GM12878 (cell line): Measurements from ENCODE around the gene PVALEF. TPM values are rescaled to one million over a fixed set of nuclear protein-coding genes. Genes with fewer than 3 reads are reported as not detected.

ENCODE experiments used
- ATAC-seq: fragments of 200-7000 bp; cut with Tn5 transposase; 3 replicates; pipeline ENCODE4 v1.9.1; 2020; ENCODE audit warnings: mild to moderate bottlenecking, moderate library complexity
- BruUV-seq: library from RNA; stranded (reverse); fragments of 400-500 nt; replicated peaks from 2 replicates; lab custom pipeline; 2021; lab: Mats Ljungman, UMichigan
- CTCF ChIA-PET: fragments of 300-600 bp; sonication (Branson Sonifier 250); formaldehyde crosslinking; extraction: SDS; loops from one replicate; lab custom pipeline; 2021; ENCODE audit warnings: inconsistent platforms; lab: Yijun Ruan, JAX
- POLR2A ChIA-PET: fragments of 350-600 bp; formaldehyde crosslinking; extraction: SDS; loops from one replicate; lab custom pipeline; 2021; ENCODE audit warnings: inconsistent platforms; lab: Charles Lee
- RAD21 ChIA-PET: fragments of 300-600 bp; sonication (Branson Sonifier 250); formaldehyde crosslinking; loops from one replicate; lab custom pipeline; 2023; ENCODE audit warnings: antibody characterized with exemption; ENCODE audit not compliant: unreplicated experiment; lab: Charles Lee
- SMC1A ChIA-PET: fragments of 300-600 bp; sonication (Branson Sonifier 250); formaldehyde crosslinking; loops from one replicate; lab custom pipeline; 2023; ENCODE audit not compliant: unreplicated experiment, uncharacterized antibody; lab: Charles Lee
- DNase-seq: peaks from one replicate; pipeline ENCODE4 v3.0.0-alpha.2; 2011; ENCODE audit warnings: low read depth, low spot score
- FAIRE-seq: peaks from 3 replicates; lab custom pipeline; 2011; peaks lifted over from hg19 to GRCh38; lab: Jason Lieb, UNC
- H2AFZ ChIP-seq: 2 replicates; pipeline ENCODE4 v1.6.0; 2011; ENCODE audit warnings: low read depth, low read length, control low read depth; ENCODE audit not compliant: control insufficient read depth
- H3K27ac ChIP-seq: 2 replicates; pipeline ENCODE4 v1.5.1; 2011; ENCODE audit warnings: control low read depth; ENCODE audit not compliant: control insufficient read depth, insufficient read depth
- H3K27me3 ChIP-seq, 2 experiments: replicated peaks in 1 of 2; 2 replicates each; pipeline versions ENCODE4 v1.6.0 to v1.6.1; 2011; ENCODE audit warnings: low read length in 1 of 2; ENCODE audit not compliant: control insufficient read depth in 2 of 2, insufficient read depth in 2 of 2
- H3K36me3 ChIP-seq, 2 experiments: 2 replicates each; pipeline ENCODE4 v1.5.1; 2011; ENCODE audit warnings: low read length in 1 of 2; ENCODE audit not compliant: control insufficient read depth in 2 of 2, insufficient read depth in 2 of 2
- H3K4me1 ChIP-seq: 2 replicates; pipeline ENCODE4 v1.6.1; 2011; ENCODE audit warnings: mild to moderate bottlenecking, low read length, moderate library complexity, mixed read lengths; ENCODE audit not compliant: control insufficient read depth, insufficient read depth
- H3K4me2 ChIP-seq: 2 replicates; pipeline ENCODE4 v1.6.0; 2011; ENCODE audit warnings: control low read depth; ENCODE audit not compliant: control insufficient read depth, insufficient read depth
- H3K4me3 ChIP-seq: fragments of 200-600 bp; sonication (generic); 2 replicates; pipeline ENCODE4 v1.5.1; 2016
- H3K79me2 ChIP-seq: 2 replicates; pipeline ENCODE4 v1.6.0; 2011; ENCODE audit warnings: low read length; ENCODE audit not compliant: control insufficient read depth, insufficient read depth
- H3K9ac ChIP-seq: 2 replicates; pipeline ENCODE4 v1.8.0; 2011; ENCODE audit warnings: low read length, control low read depth, mixed read lengths; ENCODE audit not compliant: control insufficient read depth, insufficient read depth
- H3K9me3 ChIP-seq: replicated peaks from 3 replicates; pipeline ENCODE4 v1.5.1; 2011; ENCODE audit warnings: mild to moderate bottlenecking, low read length; ENCODE audit not compliant: control insufficient read depth, insufficient read depth
- H4K20me1 ChIP-seq: 2 replicates; pipeline ENCODE4 v1.6.0; 2011; ENCODE audit not compliant: control insufficient read depth, insufficient read depth
- CEBPB ChIP-seq, 2 experiments: fragments of 150-350 bp in 1 of 2; IDR thresholded peaks; 2 replicates each; pipeline ENCODE4 v1.6.1; 2012 to 2014; ENCODE audit warnings: low read depth in 2 of 2, low read length in 2 of 2, borderline replicate concordance in 1 of 2, inconsistent platforms in 1 of 2
- CUX1 ChIP-seq: IDR thresholded peaks from 2 replicates; pipeline ENCODE4 v1.6.1; 2012; ENCODE audit warnings: improper control_type of control experiment, low read depth, low read length; ENCODE audit not compliant: insufficient replicate concordance
- MLLT1 ChIP-seq: fragments of 450-650 bp; IDR thresholded peaks from 2 replicates; pipeline ENCODE4 v1.6.1; 2016; ENCODE audit warnings: mild to moderate bottlenecking
- NRF1 ChIP-seq: conservative IDR thresholded peaks from 2 replicates; pipeline ENCODE4 v1.6.1; 2011; ENCODE audit warnings: mild to moderate bottlenecking, low read depth, low read length, improper control_type of control experiment
- ZBTB11 ChIP-seq: fragments of 450-650 bp; formaldehyde crosslinking; IDR thresholded peaks from 2 replicates; pipeline ENCODE4 v1.5.0; 2022; ENCODE audit warnings: mild to moderate bottlenecking, missing genetic modification characterization
- WGBS: methylation state at CpG from one replicate; pipeline ENCODE4 v1.1.6; 2016; ENCODE audit warnings: low lambda C conversion rate; ENCODE audit not compliant: insufficient replicate concordance, insufficient coverage; ENCODE audit errors: missing lambda C conversion rate; 5-methylcytosine and 5-hydroxymethylcytosine counted together
- in situ Hi-C: fragments of 300-500 bp; cut with MboI; formaldehyde crosslinking; loops from 9 replicates; pipeline ENCODE4 v1.14.3; 2018; ENCODE audit warnings: mixed read lengths
- intact Hi-C: fragments of 100-400 bp; cut with micrococcal nuclease; formaldehyde crosslinking; loops from one replicate; pipeline ENCODE4 v1.14.2; 2022; ENCODE audit not compliant: unreplicated experiment
- polyA plus RNA-seq, 11 experiments: library from polyadenylated mRNA; depleted of rRNA in 4 of 11; unstranded in 6 of 11; stranded (reverse) in 5 of 11; fragments of >200 nt; fragmentation: Nextera tagmentation in 4 of 11; fragmentation: Illumina TruSeq in 1 of 11; extraction: Ambion mirVana in 4 of 11; extraction: Trizol in 1 of 11; gene quantifications; 1 replicate in 1 of 11; 2 replicates in 10 of 11; pipeline versions ENCODE4 v1.2.1 to v1.2.3, GENCODE V29; 2011 to 2016; ENCODE audit warnings: inconsistent platforms in 2 of 11, missing spikeins in 2 of 11, low read depth in 1 of 11
- total RNA-seq, 4 experiments: library from RNA; depleted of rRNA in 3 of 4; stranded (reverse); fragments of >200 nt in 3 of 4; fragmentation: Illumina TruSeq in 1 of 4; extraction: Trizol in 1 of 4; gene quantifications; 2 replicates each; pipeline versions ENCODE4 v1.2.1 to v1.2.3, GENCODE V29; 2013 to 2021
- TF ChIP-seq, protein P1 (sequence below): fragments of 450-650 bp; IDR thresholded peaks from 2 replicates; pipeline ENCODE4 v1.6.1; 2017; ENCODE audit warnings: low read depth, mild to moderate bottlenecking, moderate library complexity
- TF ChIP-seq, protein P2 (sequence below): IDR thresholded peaks from 2 replicates; pipeline ENCODE4 v1.6.1; 2012; ENCODE audit warnings: low read depth, low read length, improper control_type of control experiment

The PVALEF gene
- total and polyA plus RNA-seq, 10 of the 15 experiments (the other 5 are each of a cell fraction or from before 2014, with no cell fraction given): not detected

- TF ChIP-seq ZBTB11 (CRISPR knock-in tag): no peak
- 0 out of 2 replicates have a peak, but pooled peaks have one; percentile 7 for TF ChIP-seq NRF1
- TF ChIP-seq, protein P1, sequence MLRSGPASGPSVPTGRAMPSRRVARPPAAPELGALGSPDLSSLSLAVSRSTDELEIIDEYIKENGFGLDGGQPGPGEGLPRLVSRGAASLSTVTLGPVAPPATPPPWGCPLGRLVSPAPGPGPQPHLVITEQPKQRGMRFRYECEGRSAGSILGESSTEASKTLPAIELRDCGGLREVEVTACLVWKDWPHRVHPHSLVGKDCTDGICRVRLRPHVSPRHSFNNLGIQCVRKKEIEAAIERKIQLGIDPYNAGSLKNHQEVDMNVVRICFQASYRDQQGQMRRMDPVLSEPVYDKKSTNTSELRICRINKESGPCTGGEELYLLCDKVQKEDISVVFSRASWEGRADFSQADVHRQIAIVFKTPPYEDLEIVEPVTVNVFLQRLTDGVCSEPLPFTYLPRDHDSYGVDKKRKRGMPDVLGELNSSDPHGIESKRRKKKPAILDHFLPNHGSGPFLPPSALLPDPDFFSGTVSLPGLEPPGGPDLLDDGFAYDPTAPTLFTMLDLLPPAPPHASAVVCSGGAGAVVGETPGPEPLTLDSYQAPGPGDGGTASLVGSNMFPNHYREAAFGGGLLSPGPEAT: 0 out of 2 replicates have a peak, but pooled peaks have one; percentile 25
Observed at GRCh38 chr17:81222906-81223761, 57.8 kb downstream of the PVALEF start, which contains the start of gene CEP131 (continued).

DNA sequence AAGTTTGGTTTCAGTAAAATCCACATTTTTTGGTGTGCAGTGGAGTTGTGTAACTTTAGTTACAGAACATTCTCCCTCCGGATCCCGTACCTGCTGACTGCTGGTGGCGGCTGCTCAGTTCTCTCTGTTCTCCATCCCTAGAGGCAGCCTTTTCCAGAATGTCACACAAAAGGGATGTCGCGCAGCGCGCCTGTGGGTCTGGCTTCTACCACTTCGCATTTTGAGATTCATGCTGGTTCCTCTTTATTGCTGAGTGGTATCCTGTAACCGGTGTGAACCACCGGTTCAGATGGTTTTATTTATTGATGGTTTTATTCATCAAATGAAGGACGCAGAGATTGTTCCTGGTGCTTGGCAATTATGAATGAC is 58.4 kb downstream of the PVALEF start:
- 20% methylated on average over 11 of the region's 11 CpGs for WGBS
- in situ Hi-C loops (no loop called here), intact Hi-C loops (no loop called here)
- POLR2A ChIA-PET: no interaction called here
- Histone ChIP-seq H3K36me3 (no peaks in the 10 kb centered on the region; a peak in 1 of 4 replicates), H3K27ac (no peak overlapping the region), H2AFZ (peak overlapping the region; percentile 90), H4K20me1 (no peaks in the 10 kb centered on the region), H3K4me1 (peaks cover 20% of the 10 kb centered on the region), H3K9ac (peak overlapping the region; percentile 43), H3K9me3 (no peaks in the 10 kb centered on the region), H3K4me3 (no peak overlapping the region), H3K79me2 (peaks cover 3% of the 10 kb centered on the region), H3K4me2 (peak overlapping the region; percentile 89; the same call in 1 of the 2 replicates), H3K27me3 (no peaks in the 10 kb centered on the region)
- SMC1A ChIA-PET: no interaction called here
- ATAC-seq: no peak
- DNase-seq: no peak
- RAD21 ChIA-PET: no interaction called here
- no peak for FAIRE-seq
- BruUV-seq: no TSS peak
- CTCF ChIA-PET: no interaction called here
- no peak for TF ChIP-seq CUX1
- TF ChIP-seq CEBPB (IDR thresholded peaks at IDR 0.05; ENCODE audit: borderline replicate concordance in 1 of 2, low read depth in 2 of 2, low read length in 2 of 2): no peak
- TF ChIP-seq, protein P2, sequence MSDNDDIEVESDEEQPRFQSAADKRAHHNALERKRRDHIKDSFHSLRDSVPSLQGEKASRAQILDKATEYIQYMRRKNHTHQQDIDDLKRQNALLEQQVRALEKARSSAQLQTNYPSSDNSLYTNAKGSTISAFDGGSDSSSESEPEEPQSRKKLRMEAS: no peak
- TF ChIP-seq MLLT1: no peak
